HepG2 (cell line): Measurements from ENCODE around the gene TIMM10. TPM values are rescaled to one million over a fixed set of nuclear protein-coding genes. Genes with fewer than 3 reads are reported as not detected.

Experiments
- BRD4 ChIP-seq: sonication (generic); formaldehyde crosslinking; IDR thresholded peaks from 2 replicates; pipeline ENCODE4 v1.4.0; 2020; ENCODE audit warnings: missing genetic modification reagents
- GATAD2A ChIP-seq: IDR thresholded peaks from 2 replicates; pipeline ENCODE4 v1.6.1; 2016
- GPN1 ChIP-seq: sonication (generic); formaldehyde crosslinking; IDR thresholded peaks from 2 replicates; pipeline ENCODE4 v1.5.1; 2020; ENCODE audit warnings: missing genetic modification reagents, borderline replicate concordance
- HNF1B ChIP-seq: sonication (generic); formaldehyde crosslinking; IDR thresholded peaks from 2 replicates; pipeline ENCODE4 v1.5.1; 2020; ENCODE audit warnings: mild to moderate bottlenecking, moderate library complexity, missing genetic modification reagents
- NCOA2 ChIP-seq: sonication (generic); formaldehyde crosslinking; IDR thresholded peaks from 2 replicates; pipeline ENCODE4 v1.8.0; 2022; ENCODE audit warnings: inconsistent platforms
- PAX8 ChIP-seq: sonication (generic); formaldehyde crosslinking; IDR thresholded peaks from 2 replicates; pipeline ENCODE4 v1.8.0; 2022; ENCODE audit warnings: mild to moderate bottlenecking, missing genetic modification reagents, borderline replicate concordance
- POLR2AphosphoS5 ChIP-seq: IDR thresholded peaks from 2 replicates; pipeline ENCODE4 v1.6.1; 2012; ENCODE audit warnings: low read depth, low read length
- RBAK ChIP-seq: sonication (generic); formaldehyde crosslinking; IDR thresholded peaks from 2 replicates; pipeline ENCODE4 v1.5.1; 2020; ENCODE audit warnings: mild to moderate bottlenecking, missing genetic modification reagents
- YEATS4 ChIP-seq: sonication (generic); formaldehyde crosslinking; IDR thresholded peaks from 2 replicates; pipeline ENCODE4 v1.4.0; 2020; ENCODE audit warnings: missing genetic modification reagents, borderline replicate concordance
- ZBTB37 ChIP-seq: sonication (generic); formaldehyde crosslinking; IDR thresholded peaks from 2 replicates; pipeline ENCODE4 v1.4.0; 2020; ENCODE audit warnings: mild to moderate bottlenecking, missing genetic modification reagents
- ZFP62 ChIP-seq: sonication (generic); formaldehyde crosslinking; IDR thresholded peaks from 2 replicates; pipeline ENCODE4 v1.4.0; 2020; ENCODE audit warnings: missing genetic modification reagents
- ZNF142 ChIP-seq: sonication (generic); formaldehyde crosslinking; IDR thresholded peaks from 2 replicates; pipeline ENCODE4 v1.4.0; 2020; ENCODE audit warnings: missing genetic modification reagents
- ZNF143 ChIP-seq: sonication (generic); formaldehyde crosslinking; IDR thresholded peaks from 2 replicates; pipeline ENCODE4 v1.4.0; 2020; ENCODE audit warnings: missing genetic modification reagents
- ZNF382 ChIP-seq: sonication (generic); formaldehyde crosslinking; IDR thresholded peaks from 2 replicates; pipeline ENCODE4 v1.5.0; 2020; ENCODE audit warnings: missing genetic modification reagents, mild to moderate bottlenecking, borderline replicate concordance
- ZNF691 ChIP-seq: sonication (generic); formaldehyde crosslinking; IDR thresholded peaks from 2 replicates; pipeline ENCODE4 v1.4.0; 2020; ENCODE audit warnings: missing genetic modification reagents, low read depth, mild to moderate bottlenecking, borderline replicate concordance
- ZNF747 ChIP-seq: sonication (generic); formaldehyde crosslinking; IDR thresholded peaks from 2 replicates; pipeline ENCODE4 v1.8.1; 2023; ENCODE audit warnings: missing genetic modification reagents, mild to moderate bottlenecking, borderline replicate concordance
- ZNF850 ChIP-seq: sonication (generic); formaldehyde crosslinking; conservative IDR thresholded peaks from 2 replicates; pipeline ENCODE4 v1.9.0; 2021; ENCODE audit warnings: mild to moderate bottlenecking, missing genetic modification reagents
- polyA plus RNA-seq, 8 experiments: library from polyadenylated mRNA; depleted of rRNA in 3 of 8; stranded (reverse) in 7 of 8; unstranded in 1 of 8; fragments of >200 nt; fragmentation: Illumina TruSeq in 4 of 8; extraction: Trizol in 4 of 8; gene quantifications; 2 replicates each; pipeline versions ENCODE4 v1.2.1 to v1.2.3, GENCODE V29; 2011 to 2016; ENCODE audit warnings: low read depth in 4 of 8, missing spikeins in 1 of 8, mixed read lengths in 1 of 8; ENCODE audit not compliant: insufficient read depth in 1 of 8
- total RNA-seq, 5 experiments: library from RNA; depleted of rRNA; stranded (reverse); fragments of >200 nt; fragmentation: Illumina TruSeq; extraction: Trizol; gene quantifications; 2 replicates each; pipeline ENCODE4 v1.2.3, GENCODE V29; 2016; ENCODE audit warnings: low read depth in 1 of 5

The TIMM10 gene
- total and polyA plus RNA-seq, 2 of the 13 experiments (the other 11 are each of a cell fraction or from before 2014, with no cell fraction given): 67.8 to 82.2 TPM

DNA sequence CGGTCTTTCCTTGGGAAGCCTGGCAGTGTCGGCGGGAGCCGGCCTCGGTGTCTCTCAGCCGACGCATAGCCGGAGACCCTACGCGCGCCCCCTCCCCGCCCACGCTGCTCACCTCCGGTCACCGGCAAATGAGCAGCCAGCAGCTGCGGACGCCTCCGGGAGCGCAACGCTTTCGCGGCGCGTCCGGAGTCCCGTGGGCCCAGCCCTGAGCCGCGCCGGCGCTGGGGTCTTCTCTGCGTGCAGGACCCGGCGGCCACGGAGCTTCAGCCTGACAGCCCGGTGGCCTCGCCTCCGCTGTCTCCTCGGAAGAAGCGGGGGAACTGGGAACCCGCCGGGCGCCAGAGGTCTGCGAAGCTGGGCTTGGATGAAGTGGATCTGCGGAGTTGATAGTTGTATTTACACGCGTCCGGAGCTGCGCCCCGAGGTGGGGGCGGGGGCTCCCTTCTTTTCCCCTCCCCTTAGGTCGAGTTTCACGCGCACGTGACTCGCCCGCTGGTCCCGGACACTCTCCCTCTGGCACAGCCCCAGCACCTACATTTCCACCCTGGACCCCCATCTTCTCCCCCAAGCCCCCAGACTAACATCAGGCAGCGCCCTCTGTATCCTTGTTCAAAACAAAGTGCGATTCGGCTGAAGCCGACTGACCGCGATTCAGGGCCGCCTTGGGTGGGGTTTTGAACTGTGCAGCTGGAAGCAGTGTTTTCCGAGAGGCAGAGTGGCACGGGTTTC lies 15.1 kb downstream of the TIMM10 start, which contains the start of gene SLC43A1 (continued):
- peak; percentile 13; the same call in 1 of the 2 replicates for TF ChIP-seq ZNF142 (CRISPR knock-in tag)
- TF ChIP-seq ZNF143: no peak
- TF ChIP-seq ZBTB37 (CRISPR knock-in tag): no peak
- TF ChIP-seq NCOA2 (CRISPR knock-in tag): no peak; the same call in 1 of the 2 replicates
- TF ChIP-seq ZNF382: no peak
- TF ChIP-seq ZNF850 (CRISPR knock-in tag): no peak
- no peak for TF ChIP-seq HNF1B (CRISPR knock-in tag)
- TF ChIP-seq POLR2AphosphoS5: peak; percentile 78
- TF ChIP-seq GATAD2A (CRISPR knock-in tag): peak; percentile 65; the same call in 1 of the 2 replicates
- no peak for TF ChIP-seq ZFP62 (CRISPR knock-in tag)
- peak; percentile 22; the same call in 1 of the 2 replicates for TF ChIP-seq ZNF747
- TF ChIP-seq BRD4 (CRISPR knock-in tag): no peak; the same call in 1 of the 2 replicates
- TF ChIP-seq YEATS4 (CRISPR knock-in tag): peak; percentile 73
- TF ChIP-seq PAX8 (CRISPR knock-in tag): no peak
- TF ChIP-seq ZNF691 (CRISPR knock-in tag): peak; percentile 40; the same call in 1 of the 2 replicates
- TF ChIP-seq RBAK (CRISPR knock-in tag): no peak
- TF ChIP-seq GPN1: no peak
